Stimulated activated CD4-positive, alpha-beta T cell treated with anti-CD3 and anti-CD28 coated beads, Interleukin-12 subunit alpha, Interleukin-12 subunit beta, amount 100 ng/mL, for 24 hours (primary cell): ENCODE results near the gene ZBP1.

Source experiments
- DNase-seq, 2 experiments: peaks; one replicate each; pipeline ENCODE4 v3.0.0-alpha.2; 2020; ENCODE audit warnings: low read depth in 2 of 2

Gene ZBP1

GRCh38 chr20:57558614-57559288 lies 61.5 kb downstream of the ZBP1 start:
- DNase-seq: no peak

- DNase-seq: no peak
Observed at GRCh38 chr20:57557926-57558613, 62.2 kb downstream of the ZBP1 start.

DNA sequence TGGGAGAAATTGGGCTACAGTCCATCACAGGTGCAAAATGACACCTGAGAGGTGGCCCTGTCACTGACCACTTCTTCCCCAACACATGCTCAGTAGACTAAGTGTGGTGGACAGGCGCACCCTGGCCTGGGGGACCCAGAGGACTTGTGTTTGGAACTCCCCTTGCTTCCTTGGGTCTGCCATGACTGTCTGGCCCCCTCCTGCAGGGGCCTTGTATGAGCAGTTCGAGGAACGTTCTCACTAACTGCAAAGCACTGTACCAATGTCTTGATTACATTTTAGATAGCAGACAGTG lies 63.3 kb downstream of the ZBP1 start:
- no peak for DNase-seq

GRCh38 chr20:57555457-57556184 lies 64.6 kb downstream of the ZBP1 start:
- DNase-seq: no peak
